HG02884 (cell line): ENCODE measurements around the gene ESCO1.
A peak's percentile ranks its signal among the peaks of the same experiment; 100 is the strongest.
"Not testable (repeated sequence)": the region's sequence is repeated elsewhere in the genome, so short reads cannot be mapped to it uniquely, and the experiment has no call there.

ENCODE experiments used
- ATAC-seq: cut with Tn5 transposase; IDR thresholded peaks from one replicate; pipeline ENCODE4 v1.9.1; 2021; ENCODE audit warnings: mild to moderate bottlenecking, moderate library complexity; ENCODE audit not compliant: unreplicated experiment

The ESCO1 gene, protein sequence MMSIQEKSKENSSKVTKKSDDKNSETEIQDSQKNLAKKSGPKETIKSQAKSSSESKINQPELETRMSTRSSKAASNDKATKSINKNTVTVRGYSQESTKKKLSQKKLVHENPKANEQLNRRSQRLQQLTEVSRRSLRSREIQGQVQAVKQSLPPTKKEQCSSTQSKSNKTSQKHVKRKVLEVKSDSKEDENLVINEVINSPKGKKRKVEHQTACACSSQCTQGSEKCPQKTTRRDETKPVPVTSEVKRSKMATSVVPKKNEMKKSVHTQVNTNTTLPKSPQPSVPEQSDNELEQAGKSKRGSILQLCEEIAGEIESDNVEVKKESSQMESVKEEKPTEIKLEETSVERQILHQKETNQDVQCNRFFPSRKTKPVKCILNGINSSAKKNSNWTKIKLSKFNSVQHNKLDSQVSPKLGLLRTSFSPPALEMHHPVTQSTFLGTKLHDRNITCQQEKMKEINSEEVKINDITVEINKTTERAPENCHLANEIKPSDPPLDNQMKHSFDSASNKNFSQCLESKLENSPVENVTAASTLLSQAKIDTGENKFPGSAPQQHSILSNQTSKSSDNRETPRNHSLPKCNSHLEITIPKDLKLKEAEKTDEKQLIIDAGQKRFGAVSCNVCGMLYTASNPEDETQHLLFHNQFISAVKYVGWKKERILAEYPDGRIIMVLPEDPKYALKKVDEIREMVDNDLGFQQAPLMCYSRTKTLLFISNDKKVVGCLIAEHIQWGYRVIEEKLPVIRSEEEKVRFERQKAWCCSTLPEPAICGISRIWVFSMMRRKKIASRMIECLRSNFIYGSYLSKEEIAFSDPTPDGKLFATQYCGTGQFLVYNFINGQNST

GRCh38 chr18:21600526-21601410, at the start of gene ESCO1:
TSS of gene ESCO1 (minus strand) at chr18:21600704. CDS start at chr18:21574843, 25,861 bp downstream.
- peak; percentile 86 for ATAC-seq

DNA sequence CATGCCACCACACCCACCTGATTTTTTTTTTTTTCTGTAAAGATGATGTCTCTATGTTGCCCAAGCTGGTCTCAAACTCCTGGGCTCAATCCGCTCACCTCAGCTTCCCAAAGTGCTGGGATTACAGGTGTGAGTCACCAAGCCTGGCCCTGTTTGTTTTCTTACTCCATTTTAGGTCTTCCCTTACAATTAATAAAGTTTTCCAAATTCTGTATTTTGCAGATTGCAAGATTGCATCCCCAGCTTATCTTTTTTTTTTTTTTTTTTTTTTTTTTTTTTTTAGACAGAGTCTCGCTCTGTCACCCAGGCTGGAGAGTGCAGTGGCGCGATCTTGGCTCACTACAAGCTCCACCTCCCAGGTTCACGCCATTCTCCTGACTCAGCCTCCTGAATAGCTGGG, 39.9 kb upstream of the ESCO1 start:
- ATAC-seq = not testable (repeated sequence)

- no peak for ATAC-seq
Observed at GRCh38 chr18:21638822-21639221, 38.3 kb upstream of the ESCO1 start.

- no peak for ATAC-seq
Observed at GRCh38 chr18:21636769-21637168, 36.3 kb upstream of the ESCO1 start.

- ATAC-seq = no peak
Observed at GRCh38 chr18:21634588-21635199, 34.2 kb upstream of the ESCO1 start.

DNA sequence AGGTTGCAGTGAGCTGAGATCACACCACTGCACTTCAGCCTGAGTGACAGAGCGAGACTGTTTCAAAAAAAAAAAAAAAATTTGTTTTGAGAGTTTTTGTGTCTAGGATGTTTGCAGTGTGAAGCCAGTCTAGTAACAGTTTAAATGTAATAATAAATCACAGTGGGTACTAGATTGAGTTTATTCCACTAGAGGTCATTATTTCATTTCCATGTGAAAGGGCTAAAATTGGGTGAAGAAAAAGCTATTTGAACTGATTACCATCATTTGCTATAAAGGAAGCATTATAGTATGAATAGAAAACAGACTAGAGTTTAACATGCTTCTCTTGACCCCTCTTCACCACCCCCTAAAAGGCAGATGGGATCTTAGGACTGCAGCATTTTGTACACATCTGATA, 31.9 kb upstream of the ESCO1 start:
- ATAC-seq = no peak

DNA sequence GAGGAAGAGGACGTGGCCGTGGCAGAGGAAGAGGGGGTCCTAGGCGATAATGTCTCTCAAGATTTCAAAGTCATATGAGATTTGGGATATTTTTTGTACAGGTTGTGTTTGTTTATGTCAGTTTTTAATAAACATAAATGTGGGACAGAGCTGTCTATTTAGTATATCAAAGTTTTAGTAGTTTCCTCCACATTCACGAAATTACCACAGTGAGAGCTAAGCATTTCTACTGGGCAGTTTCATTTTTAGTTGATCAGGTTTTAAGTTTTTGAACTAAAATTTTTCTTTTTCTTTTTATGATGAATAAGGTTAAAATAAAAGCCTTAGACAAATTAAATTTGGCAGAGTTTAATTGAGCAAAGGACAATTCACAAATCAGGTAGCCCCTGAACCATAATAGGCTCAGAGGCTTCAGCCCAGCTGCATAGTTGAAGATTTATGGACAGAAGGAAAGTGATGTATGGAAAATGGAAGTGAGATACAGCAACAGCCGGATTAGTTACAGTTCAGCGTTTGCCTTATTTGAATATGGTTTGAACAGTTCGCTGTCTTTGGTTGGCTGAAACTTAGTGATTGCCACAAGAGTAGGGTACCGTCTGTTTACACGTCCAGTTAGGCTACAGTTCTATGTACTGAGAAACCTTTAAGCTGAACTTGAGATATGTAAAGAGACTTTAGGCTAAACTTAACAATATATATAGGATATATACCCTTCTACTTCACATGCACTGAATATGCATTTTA, 28.8 kb upstream of the ESCO1 start:
- ATAC-seq = peak; percentile 92

DNA sequence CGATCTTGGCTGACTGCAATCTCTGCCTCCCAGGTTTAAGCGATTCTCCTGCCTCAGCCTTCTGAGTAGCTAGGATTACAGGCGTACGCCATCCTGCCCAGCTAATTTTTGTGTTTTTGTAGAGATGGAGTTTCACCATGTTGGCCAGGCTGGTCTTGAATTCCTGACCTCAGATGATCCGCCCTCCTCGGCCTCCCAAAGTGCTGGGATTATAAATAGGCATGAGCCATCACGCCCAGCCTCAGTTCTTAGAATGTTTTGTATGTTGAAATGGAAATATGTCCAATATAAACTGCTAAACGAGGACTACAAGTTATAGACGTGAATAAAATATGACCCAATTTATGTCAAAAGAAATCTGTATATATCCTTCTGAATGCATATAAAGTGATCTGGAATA, 21.1 kb upstream of the ESCO1 start:
- not testable (repeated sequence) for ATAC-seq

DNA sequence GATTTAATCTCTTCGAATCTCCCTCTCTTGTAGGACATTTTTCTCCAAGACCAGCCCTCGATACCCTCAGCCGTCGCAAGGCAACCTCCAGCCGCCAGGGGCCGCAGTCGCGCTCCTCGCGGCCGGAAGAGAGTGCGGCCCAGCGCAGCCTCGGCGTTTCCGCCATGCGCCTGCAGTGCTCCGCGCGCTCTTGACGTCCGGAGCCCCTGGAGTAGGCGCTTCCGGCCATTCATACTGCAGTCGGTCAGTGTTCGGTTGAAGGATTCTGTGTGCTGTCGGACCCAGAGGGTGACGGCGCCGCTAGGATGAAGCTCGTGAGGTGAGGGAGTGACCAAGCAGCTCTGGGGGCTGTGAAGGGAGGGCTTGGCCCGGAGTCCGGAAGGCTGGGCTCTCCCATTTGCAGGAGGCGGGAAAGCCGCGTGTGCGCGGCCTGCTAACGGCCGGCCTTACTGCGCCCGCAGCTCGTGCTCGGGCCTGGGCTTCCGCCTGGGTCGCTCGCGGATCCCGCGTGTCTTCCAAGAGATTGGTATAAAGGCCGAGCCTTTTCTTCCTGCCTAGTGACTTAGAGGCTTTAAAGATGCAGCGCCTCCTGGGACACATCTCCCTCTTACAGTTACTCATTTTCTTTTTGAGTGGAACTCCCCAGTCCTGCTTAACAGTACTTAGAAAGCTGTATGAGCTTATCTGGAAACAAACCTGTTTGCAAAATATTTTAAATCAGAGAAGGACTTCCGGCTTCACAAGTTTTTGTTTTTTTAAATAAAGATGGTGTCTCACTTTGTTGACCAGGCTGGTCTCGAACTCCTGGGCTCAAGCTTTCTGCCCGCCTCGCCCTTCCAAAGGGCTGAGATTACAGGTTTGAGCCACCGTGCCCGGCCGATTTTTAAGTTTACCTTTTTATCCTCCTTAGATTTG, 11.9 kb upstream of the ESCO1 start, which contains the start of gene SNRPD1:
Gene SNRPD1, plus strand, starts transcription at position 190 of the 915 bp plus-strand sequence. Its CDS starts 116 bp downstream, at position 306.
- ATAC-seq = peak; percentile 98

GRCh38 chr18:21611401-21612124, 11.1 kb upstream of the ESCO1 start:
- not testable (repeated sequence) for ATAC-seq

- no peak for ATAC-seq
Observed at GRCh38 chr18:21605213-21605612, 4.7 kb upstream of the ESCO1 start.

DNA sequence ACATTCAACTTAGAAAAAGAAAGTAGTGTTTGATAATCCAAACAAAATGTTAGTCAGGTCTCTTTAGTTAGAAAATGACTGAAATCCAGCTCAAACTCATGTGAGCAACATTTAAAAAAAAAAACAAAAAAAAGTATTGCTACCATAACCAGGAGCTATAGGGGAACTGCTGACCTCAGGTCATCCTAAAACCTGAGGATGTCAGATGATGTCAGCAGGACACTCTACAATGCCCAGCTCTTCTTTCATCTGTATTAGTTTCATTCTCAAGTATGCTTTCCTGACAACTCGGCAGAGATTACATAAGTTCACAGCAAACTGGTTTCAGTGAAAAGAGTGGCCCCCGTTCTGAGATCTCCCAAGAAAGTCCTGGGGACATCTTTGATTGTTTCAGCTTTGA, 4.2 kb upstream of the ESCO1 start:
- no peak for ATAC-seq

- ATAC-seq = no peak
Observed at GRCh38 chr18:21602299-21602587, 1.7 kb upstream of the ESCO1 start.

DNA sequence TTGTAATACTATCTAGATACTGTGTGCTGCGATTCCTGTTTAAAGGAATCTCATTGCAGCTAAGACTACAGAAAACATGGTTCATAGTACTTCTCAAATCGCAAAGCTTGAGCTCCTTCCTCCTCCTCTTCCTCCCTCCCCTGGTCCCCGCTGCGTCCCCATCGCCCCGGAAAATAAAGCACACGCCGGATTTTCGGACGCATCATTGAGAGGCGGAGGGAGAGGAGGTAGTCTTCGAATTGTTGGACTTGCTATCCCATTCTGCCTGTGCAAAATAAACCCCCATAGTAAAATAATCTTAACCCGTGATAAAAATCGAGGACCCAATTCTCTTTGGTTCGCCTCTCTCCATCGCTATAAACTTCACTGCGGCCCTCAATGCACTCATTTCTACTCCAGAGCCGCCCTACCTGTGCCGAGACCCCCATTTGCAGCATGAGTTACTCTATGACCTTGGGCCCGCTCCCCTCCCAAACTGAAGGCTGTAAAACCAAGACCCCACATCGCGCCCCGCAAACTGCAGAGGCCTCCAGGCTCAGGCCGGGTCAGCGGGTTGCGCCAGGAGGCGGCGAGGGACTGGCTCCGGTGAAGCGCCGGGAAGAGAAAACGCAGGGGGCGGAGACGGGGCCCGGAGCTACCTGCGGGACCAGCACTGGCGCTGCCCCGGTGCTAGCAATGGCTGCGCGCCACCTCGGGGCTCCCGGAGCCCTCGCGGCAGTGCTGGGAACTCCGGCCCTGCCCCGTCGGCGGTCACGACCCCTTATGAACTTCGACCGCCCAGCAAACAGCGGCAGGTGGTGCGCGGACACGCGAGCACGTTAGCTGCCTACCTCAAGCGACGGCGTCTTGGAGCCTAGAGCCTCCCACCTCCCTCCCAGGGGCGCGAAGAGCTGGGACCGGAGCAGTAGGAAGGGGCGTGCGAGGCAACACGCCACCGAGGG, 649 bp downstream of the ESCO1 start:
- ATAC-seq = peak; percentile 34

- ATAC-seq = no peak
Observed at GRCh38 chr18:21598726-21599584, 1.5 kb downstream of the ESCO1 start.

DNA sequence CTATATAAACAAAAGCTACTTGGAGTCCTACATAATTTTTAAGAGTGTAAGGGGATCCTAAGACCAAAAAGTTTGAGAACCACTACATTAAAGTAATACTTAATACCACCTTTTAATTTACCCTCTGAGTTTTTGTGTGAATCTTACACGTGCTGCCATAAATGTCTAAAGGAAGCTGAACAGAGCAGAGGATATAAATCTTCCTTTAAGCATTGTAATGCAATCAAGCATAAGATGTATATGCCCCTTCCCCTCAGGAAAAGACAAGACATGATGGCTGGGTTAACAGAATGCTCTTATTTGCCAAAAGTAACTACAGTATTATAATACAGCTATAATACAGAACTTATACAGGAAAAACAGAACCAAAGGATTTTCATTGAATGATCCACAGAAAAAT, 2.9 kb downstream of the ESCO1 start:
- ATAC-seq = no peak
